Neural cell (in vitro differentiated cells): Measurements from ENCODE around the gene HAS3.

Experiments used
- EP300 ChIP-seq: fragments of 450-650 bp; conservative IDR thresholded peaks from 2 replicates; pipeline ENCODE4 v1.6.1; 2014; ENCODE audit warnings: antibody characterized with exemption, mild to moderate bottlenecking, moderate library complexity; ENCODE audit not compliant: poor library complexity, severe bottlenecking
- EZH2 ChIP-seq: fragments of 200-600, 300-800 bp; shearing (Covaris generic), sonication (generic); IDR thresholded peaks from 2 replicates; pipeline ENCODE4 v1.6.1; 2014; ENCODE audit warnings: antibody characterized with exemption, low read length, borderline replicate concordance, mild to moderate bottlenecking; ENCODE audit not compliant: insufficient read depth, poor library complexity, severe bottlenecking
- MXI1 ChIP-seq: fragments of 450-650 bp; conservative IDR thresholded peaks from 2 replicates; pipeline ENCODE4 v1.6.1; 2014; ENCODE audit warnings: antibody characterized with exemption, mild to moderate bottlenecking; ENCODE audit not compliant: poor library complexity, severe bottlenecking
- POLR2AphosphoS5 ChIP-seq: IDR thresholded peaks from 2 replicates; pipeline ENCODE4 v1.6.1; 2012
- RAD21 ChIP-seq: fragments of 450-650 bp; conservative IDR thresholded peaks from 2 replicates; pipeline ENCODE4 v1.6.1; 2014; ENCODE audit warnings: antibody characterized with exemption, mild to moderate bottlenecking, moderate library complexity
- SMC3 ChIP-seq: fragments of 450-650 bp; conservative IDR thresholded peaks from 2 replicates; pipeline ENCODE4 v1.6.1; 2014; ENCODE audit warnings: antibody characterized with exemption, mild to moderate bottlenecking, moderate library complexity; ENCODE audit not compliant: poor library complexity
- TAF1 ChIP-seq: IDR thresholded peaks from 2 replicates; pipeline ENCODE4 v1.6.1; 2012; ENCODE audit warnings: low read depth
- TF ChIP-seq, protein P1 (sequence below): fragments of 450-650 bp; IDR thresholded peaks from 2 replicates; pipeline ENCODE4 v1.5.1; 2014; ENCODE audit warnings: antibody characterized with exemption, mild to moderate bottlenecking, moderate library complexity; ENCODE audit not compliant: poor library complexity, severe bottlenecking
- TF ChIP-seq, protein P2 (sequence below): IDR thresholded peaks from 2 replicates; pipeline ENCODE4 v1.6.1; 2012; ENCODE audit warnings: borderline replicate concordance

DNA sequence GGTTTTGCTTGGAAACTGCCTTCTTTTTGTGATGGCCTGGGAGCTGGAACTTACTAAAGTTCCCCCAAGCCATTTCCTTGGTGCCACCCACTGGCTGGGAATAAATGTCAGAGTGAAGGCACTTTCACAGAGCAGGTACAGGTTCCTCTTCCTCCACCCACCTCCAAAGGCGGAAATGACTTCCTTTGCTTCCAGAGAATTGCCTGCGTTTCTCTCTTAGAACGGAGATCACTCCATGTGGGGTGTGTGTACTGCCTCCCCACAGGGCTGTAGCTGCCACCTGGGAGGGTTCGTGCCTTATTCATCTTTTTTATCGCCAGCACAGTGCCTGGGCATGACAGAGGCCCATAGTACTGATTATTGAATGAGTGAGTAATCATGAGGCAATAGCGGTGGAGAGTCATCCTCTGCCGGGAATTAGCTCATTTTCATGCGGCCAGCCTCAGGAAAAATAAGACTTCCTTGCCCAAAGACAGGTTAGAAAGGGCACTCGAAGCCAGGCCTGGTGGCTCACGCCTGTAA, 32.2 kb upstream of the HAS3 start:
- TF ChIP-seq, protein P1, sequence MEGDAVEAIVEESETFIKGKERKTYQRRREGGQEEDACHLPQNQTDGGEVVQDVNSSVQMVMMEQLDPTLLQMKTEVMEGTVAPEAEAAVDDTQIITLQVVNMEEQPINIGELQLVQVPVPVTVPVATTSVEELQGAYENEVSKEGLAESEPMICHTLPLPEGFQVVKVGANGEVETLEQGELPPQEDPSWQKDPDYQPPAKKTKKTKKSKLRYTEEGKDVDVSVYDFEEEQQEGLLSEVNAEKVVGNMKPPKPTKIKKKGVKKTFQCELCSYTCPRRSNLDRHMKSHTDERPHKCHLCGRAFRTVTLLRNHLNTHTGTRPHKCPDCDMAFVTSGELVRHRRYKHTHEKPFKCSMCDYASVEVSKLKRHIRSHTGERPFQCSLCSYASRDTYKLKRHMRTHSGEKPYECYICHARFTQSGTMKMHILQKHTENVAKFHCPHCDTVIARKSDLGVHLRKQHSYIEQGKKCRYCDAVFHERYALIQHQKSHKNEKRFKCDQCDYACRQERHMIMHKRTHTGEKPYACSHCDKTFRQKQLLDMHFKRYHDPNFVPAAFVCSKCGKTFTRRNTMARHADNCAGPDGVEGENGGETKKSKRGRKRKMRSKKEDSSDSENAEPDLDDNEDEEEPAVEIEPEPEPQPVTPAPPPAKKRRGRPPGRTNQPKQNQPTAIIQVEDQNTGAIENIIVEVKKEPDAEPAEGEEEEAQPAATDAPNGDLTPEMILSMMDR = no peak
- no peak for TF ChIP-seq EP300
- TF ChIP-seq MXI1 = no peak
- no peak for TF ChIP-seq EZH2
- TF ChIP-seq, protein P2, sequence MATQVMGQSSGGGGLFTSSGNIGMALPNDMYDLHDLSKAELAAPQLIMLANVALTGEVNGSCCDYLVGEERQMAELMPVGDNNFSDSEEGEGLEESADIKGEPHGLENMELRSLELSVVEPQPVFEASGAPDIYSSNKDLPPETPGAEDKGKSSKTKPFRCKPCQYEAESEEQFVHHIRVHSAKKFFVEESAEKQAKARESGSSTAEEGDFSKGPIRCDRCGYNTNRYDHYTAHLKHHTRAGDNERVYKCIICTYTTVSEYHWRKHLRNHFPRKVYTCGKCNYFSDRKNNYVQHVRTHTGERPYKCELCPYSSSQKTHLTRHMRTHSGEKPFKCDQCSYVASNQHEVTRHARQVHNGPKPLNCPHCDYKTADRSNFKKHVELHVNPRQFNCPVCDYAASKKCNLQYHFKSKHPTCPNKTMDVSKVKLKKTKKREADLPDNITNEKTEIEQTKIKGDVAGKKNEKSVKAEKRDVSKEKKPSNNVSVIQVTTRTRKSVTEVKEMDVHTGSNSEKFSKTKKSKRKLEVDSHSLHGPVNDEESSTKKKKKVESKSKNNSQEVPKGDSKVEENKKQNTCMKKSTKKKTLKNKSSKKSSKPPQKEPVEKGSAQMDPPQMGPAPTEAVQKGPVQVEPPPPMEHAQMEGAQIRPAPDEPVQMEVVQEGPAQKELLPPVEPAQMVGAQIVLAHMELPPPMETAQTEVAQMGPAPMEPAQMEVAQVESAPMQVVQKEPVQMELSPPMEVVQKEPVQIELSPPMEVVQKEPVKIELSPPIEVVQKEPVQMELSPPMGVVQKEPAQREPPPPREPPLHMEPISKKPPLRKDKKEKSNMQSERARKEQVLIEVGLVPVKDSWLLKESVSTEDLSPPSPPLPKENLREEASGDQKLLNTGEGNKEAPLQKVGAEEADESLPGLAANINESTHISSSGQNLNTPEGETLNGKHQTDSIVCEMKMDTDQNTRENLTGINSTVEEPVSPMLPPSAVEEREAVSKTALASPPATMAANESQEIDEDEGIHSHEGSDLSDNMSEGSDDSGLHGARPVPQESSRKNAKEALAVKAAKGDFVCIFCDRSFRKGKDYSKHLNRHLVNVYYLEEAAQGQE = no peak
- no peak for TF ChIP-seq TAF1
- no peak for TF ChIP-seq RAD21
- no peak for TF ChIP-seq POLR2AphosphoS5
- no peak for TF ChIP-seq SMC3
